ENCODE results near the gene RCBTB2.

GRCh38 chr13:48515732-48516131, 17.1 kb downstream of the RCBTB2 start:
- TF ChIP-seq POLR2AphosphoS5 (IDR thresholded peaks at IDR 0.05) = no peak
- TF ChIP-seq CTCF (IDR thresholded peaks at IDR 0.05) = no peak
- no peak for TF ChIP-seq POLR2A (IDR thresholded peaks at IDR 0.05)
- TF ChIP-seq EP300 (IDR thresholded peaks at IDR 0.05; ENCODE audit: low read depth) = no peak
